Activated T-cell treated with anti-CD3 and anti-CD28 coated beads for 24 hours (primary cell): Measurements from ENCODE around the gene THRA.
A peak's percentile ranks its signal among the peaks of the same experiment; 100 is the strongest.

Experiments
- DNase-seq: peaks from one replicate; pipeline ENCODE4 v3.0.0-alpha.2; 2020; ENCODE audit warnings: low read depth

The THRA gene

DNA sequence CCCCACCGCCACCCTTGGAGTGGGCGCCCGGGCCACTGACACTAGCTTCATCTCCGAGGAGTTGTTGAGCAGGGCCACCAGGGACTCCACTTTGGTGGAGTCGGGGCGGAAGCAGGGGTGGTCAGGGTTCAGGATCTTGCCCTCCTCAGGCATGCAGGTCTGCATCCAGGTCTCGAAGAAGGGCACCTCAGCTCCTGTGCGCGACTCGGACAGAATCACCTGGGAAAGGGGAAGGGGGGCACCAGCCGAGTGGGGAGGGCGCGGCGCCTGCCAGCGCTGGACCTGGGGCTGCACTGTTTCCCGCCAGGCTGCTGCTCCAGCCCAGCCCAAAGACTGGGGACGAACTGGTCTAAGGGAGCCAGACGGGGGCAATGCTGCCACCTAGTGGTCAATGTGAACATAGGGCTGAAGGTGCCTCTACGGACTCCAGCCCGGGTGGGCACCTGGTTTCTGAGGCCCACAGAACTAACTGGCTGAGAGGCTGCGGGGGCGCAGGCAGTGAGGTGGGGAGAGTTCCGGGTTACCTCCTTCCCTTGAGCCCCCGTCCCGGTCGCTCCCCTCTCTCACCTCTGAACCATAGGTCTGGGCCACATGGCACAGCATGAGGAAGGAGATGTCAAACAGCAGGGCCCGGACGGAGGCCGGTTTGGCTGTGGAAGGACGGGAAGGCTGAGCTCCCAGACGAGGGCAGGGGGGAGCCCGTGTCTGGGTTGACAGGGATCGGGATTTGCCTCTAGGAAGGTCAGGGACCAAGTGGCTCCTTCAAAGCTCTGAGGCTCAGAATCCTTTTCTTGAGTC, 35.8 kb upstream of the THRA start:
- peak; percentile 59 for DNase-seq

DNA sequence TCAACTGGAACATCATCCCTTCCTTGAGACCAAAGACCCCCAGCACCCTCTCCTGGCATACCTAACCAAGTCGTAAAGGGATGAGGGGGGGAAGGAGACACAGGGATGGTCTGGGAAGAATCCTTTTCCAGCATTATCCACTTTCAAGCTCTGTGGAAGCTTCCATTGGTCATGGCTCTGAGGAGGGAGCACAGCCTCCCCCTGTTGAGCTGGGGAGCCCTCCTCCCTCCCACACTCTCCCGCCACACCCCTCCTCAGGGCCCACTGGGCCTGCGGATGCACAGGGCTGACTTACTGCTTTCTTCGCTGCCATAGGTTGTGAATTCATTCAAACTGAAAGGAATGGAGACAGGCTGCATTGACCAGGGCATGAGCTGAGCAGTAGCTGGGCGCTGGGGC, 35.2 kb upstream of the THRA start:
- DNase-seq, result no peak

DNA sequence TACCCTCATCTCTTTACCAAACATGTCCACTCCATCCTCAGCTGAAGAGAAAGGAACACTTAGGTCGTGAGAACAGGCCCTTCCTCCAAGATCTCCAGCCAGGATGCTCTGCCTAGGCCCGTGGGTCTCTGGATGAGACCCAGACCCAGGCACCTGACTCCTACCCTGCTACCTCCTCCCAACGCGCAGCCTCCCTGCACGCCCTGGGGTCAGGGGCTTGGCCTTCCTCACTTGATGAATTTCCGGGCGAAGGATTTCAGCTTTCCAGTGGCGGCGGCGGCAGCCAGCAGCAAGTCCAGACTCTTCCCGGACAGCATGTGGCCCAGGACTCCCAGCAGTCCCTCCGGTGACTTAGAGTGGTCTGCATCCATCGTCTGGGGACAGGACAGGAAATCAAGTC, 34.2 kb upstream of the THRA start:
- DNase-seq, result no peak

DNA sequence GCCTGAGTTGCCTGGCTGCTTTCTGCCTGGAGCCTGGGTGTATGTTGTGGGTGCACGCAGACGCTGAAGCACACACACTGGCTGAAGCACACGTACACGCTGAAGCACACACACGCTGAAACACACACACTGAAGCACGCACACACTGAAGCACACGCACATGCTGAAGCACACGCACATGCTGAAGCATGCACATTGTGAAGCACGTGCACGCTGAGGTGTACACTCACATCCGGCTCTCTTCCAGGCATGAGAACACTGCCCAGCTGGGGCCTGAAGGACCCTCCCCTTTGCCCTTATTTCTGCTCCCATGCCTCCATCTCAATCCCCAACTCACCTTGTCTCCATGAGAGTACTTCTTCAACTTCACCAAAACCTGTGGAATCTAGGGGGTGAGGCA, 31.1 kb upstream of the THRA start:
- no peak for DNase-seq

DNA sequence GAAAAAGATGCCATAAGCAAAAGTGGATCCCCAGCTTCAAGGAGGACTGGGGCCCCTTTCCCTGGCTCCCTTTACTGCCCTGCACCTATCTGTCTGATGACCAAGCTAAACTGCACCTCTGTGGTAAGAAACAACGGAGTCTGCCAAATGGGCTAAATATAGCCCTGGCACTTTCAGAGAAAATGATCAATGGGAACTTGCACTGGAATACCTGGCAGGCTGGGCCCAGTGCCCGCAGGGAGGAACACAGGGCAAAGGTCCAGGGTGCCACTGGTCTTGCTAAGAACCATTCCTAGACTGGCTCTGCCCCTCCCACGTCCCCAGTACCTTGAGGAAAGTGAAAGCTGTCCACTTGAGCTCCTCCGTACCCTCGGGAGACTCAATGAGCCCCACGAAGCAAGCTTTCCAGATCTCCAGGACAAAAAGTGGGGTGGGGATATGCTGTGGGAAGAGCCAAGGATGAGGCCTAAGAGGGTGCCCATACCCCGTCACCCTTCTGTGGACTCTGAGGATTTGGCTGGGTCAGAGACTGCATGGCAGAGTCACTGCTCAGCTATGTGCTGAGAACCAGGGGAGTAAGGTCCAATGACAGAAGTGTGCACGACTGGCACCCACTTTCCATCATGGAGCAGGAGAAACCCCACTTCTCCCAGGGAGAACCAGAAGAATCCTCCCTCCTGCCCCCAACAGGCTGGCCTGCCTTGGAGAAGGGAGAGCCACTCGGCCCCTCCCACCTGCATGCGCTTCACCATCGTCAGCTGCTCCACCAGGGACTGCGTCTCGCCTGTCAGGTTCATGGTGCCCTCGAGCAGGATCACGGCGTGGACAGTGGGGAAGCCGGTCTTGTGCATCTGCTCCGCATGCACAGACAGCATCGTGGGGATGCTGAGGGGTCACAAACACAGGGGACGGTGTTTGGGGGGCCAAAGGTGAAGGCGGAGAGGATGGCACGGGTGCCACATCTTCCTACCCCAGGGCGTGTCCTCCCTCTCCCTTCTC, 30.1 kb upstream of the THRA start:
- no peak for DNase-seq

DNA sequence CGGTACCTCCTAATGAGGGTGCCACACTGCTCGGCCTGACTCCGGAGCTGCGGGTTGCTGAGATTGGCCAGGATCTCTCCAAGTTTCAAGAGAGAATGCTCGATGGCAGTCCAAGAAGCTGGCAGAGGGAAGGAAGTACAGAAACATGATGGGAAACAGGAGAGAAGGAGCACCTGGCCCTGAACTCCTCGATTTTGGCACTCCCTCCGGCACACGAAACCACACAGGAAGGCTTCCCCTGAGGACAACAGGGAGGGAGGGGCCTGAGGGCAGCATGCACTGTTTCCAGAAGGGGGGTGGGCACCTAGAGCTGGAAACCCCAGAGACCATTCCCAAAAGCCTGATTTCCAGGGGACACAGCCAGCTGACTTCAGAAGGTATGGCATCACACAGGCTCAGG, 29.4 kb upstream of the THRA start:
- DNase-seq, result no peak

DNA sequence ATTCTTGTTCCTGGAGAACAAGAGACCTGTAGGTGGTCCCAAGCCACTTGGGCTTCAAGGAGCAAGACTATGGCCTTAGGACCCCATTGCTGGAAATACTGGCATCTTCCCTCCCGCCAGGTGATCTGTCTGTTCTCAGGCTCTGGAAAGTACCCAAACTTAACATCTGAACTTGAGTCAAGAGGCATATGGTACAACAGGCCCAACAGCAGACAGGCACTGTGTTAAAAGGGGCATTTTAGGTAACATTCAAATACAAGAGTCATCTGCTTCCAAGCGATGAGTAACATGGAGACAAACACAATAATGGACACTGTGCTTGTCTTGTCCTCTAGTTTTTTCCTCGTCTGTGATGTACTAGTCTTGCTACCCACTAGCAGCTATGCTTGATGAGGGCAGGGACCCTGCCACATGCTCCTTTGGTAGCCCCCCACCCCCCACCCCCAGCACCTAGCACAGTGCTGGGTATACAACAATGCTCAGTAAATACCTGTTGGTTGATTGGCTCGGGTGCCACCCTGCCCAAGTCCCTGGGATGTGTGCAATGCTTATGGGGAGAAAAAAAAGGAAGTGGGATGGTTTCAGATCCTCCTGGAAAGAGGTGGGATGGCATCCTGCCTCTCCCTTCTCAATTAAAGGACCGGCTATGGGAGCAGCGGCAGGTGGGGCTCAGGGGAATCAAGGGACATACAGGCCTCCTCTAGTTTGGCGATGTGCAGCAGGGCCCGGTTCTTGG, 28.2 kb upstream of the THRA start:
- DNase-seq, result no peak

DNA sequence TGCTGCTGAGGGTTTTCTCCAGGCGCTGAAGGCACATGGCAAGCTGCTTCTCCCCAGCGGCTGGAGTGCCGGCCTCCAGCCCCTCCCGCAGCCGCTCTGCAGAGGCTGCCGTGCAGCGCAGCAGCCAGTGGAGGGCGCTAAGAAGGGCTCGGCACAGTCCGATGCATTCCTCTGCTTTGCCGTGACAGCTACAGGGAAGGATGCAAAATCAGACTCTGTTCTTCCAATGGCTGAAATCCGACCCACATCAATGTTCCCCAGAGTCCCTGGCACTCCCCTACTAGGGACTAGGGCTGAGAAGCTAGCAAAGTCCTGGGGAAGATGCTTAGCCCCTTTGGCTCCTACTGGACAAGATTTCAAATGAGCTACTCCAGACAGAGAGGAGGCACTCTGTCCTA, 27.6 kb upstream of the THRA start:
- no peak for DNase-seq

DNA sequence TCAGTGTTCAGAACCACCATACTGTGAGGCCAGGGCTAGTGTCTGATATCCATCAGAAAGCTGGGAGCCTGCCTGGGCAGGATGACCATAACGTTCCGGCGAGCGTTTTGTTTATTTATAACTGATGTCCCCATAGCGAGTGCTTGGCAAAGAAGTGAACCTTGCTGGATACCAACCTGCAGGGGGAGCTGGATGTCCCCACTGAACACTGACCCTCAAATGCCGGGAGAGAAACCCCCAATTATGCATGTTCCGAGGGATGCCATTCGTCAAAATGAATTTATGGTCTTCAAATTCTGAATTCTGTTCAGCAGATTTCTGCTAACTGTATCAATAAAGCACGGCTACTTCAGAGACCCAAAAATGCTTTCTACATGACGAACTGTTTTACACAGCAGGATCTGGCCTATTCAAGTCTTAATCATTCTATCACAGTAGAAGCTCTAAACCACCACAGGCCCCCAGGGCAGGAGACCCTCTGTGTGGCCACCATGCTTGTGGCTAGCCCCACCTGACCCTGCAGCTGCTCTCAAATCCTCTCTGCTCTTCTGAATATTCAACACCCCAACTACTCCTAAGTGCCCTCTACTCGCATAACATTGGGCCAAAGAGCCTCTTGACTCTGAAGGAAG, 23.8 kb upstream of the THRA start:
- no peak for DNase-seq

DNA sequence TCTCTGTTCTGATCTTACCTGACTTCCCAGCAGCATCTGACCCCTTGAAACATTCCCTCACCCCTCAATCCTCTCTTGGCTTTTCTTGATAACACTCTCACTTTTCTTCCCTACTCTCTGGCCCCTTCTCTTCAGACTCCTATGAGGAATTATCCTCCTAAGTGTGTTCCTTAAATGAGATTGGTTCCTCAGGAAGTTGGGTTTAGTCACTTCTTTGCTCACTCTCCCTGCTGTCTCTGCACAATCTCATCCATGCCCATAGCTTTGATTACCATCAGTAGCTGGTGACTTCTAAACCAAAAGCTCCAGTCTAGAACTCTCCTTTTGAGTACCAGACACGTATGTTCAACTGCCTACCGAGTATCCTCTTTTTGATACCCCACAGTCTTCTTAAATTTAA, 21.6 kb upstream of the THRA start:
- no peak for DNase-seq

DNA sequence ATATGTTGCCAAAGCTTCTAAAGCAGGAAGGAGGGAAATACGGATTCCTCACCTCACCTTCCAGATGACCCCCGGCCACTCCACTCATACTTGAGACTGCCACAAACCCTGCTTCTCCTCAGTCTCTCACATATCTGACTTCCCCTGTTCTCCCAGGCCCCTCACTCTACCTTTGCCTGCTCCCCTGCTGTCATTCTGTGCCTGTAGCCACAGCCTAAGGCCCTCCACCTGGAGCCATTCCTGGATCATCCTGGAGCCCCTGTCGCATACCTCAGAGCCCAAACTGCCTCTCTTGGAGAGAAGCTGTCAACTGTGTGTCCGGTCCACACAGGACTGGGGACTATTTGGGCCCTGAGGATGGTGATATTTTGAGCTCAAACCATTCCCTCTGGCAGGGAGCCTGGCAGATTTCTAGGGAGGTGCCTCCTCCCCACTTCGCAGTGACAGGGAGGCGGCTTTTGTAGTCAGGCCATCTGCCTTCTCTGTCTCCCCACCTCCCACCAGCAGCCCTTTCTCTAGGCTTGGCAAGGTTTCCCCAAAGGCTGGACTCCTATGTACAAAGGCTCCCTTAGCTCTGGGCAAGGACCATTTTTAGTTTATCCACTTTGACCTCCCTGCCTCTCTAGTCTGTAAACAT, 6.3 kb upstream of the THRA start:
- DNase-seq, result no peak

DNA sequence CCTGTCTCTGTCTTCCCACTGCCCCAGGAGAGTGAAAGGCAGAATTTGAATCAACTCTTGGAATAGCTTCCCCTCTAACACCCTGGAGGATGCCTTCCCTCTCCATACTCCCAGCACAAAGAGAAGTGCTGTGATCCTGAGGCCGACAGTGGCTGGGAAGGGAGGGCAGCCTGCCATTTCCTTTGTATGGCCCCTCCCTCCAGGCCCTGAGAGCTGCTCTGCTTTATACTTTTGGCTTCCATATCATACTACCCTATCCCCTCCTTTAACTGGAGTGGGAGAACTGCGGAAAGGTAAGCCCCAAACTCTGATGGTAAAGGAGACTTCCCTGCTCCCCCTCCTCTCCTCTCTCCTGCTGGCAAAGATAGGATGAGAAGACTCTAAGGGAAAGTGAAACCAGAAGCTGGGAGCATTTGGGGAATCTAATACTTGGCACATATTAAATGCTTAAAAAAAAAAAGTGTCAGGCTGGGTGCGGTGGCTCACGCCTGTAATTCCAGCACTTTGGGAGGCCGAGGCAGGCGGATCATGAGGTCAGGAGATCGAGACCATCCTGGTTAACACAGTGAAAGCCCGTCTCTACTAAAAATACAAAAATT, 4.5 kb upstream of the THRA start:
- no peak for DNase-seq

DNA sequence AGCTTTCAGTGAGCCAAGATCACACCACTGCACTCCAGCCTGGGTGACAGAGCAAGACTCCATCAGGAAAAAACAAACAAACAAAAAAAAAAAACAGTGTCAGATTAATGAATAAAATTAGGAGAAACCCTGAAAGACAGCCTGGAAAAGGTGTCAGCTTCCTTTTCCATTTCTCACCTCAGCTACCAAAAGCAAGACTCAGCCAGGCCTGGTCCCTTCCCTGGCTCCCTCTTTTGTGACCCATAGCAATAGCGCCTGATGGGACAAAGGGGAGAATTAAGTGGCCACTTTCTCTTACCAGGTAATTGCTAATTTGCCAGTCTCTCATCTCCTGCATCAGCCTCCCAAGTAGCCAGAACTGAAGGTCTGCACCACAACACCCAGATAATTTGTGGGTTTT, 3.9 kb upstream of the THRA start:
- DNase-seq, result no peak

DNA sequence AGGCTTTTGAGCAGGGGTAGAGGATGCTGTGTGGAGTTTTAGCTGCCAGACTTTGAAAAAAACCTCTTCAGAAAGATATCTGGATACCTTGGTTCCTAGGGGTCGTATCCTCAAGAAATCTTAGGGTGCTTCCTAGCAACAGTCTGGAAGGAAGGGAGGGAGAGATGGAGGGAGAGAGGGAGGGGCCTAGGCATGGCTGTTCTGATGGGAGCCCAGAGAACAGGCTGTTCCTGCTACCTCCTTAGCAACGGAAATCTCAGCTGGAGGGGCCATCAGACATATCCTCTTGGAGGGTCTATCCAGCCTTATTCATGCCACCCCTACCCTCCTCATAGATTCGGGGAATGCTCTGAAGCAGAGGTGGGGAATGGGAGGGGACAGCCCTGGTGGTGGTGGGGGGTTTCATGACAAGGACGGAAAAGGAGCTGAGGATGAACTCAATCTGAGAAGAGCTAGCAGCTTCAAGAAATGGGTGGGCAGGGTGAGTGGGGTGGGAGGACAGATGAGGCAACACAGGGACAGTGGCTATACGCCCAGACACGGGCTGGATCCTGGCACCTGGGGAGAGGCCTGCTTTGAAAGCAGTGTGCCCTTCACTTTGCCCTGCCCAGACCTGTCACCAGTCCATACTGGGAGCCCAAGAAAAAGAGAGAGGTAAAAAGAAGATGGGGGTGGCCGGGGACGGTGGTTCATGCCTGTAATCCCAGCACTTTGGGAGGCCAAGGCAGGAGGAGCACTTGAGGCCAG, 2.9 kb upstream of the THRA start:
- DNase-seq, result no peak

DNA sequence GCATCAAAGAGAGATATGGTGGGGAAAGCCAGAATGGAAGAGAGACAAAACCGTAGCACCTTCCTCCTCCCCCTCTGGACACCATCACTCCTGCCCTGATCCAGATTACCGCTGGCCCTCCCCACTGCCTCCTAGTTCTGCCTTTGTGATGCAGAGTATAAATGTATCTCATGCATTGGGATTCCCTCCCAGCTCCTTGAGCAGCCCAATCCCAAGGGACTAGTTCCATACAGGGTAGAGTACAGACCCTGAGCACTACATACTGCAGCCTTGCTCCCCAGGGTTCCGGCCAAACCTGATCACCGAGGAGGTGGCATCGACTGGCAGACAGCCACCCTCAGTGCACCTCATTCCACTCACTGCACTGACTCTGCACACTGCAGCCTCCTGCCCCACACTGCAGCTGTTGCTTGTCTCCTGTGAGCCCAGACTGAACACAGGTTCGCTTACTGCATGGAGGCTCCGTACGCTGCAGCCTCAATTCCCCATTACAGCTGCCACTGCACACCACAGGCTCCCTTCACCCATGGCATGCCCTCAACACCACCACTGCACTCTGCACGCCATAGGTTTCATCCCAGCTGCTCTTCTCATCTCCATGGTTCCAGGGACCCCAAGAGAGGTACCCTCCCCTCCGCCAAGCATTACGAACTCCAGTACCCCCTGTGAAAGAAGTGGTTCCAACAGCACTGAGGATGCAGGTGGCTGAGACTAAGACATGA, 1.7 kb upstream of the THRA start:
- DNase-seq, result no peak

DNA sequence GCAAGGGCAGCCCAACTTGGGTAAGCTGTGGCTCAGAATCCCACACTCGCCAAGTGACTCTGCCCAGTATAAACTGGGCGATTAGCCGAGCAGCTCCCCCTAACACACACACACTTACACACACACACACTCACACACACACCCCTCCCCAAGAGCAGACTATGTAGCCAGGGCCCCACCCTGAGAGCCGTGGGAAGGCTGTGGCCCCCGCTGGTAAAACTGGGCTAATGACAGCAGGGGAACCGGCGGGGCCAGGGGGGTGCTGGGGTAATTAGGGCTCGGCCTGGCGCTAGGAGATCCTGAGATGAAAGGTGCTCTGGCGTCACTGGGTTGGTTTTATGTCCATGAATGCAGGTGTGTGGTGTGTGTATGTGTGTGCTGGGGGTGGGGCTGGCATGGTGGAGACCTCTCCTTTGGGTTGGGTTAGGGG, 1.1 kb upstream of the THRA start:
- no peak for DNase-seq

DNA sequence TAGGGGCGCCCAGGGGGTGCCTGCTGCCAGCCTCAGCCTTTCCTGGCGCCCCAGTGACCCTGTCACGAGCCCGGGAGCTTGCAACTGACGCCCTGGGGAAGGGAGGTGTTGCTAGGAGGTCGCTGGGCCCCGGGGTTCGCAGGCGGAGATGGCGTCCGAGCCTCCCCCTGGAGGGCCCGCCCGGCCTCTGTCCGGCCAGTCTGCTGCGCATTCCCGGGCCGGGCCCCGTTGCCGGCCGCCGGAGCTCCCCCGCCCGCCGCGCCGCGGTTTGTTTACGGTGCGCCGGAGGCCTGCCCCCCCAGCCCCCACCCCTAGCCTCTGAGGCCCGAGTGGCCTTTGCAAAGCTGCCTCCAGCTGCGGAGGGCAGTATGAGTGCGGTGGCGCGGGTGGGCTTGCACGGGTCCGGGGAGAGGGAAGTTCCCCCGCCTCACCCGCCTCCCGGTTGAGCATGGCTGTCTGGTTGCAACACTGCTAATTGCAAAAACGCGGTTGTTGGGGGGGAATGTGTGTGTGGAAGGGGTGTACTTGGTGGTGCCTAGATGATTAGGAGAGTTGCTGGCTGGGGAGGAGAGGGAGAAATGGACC, 514 bp downstream of the THRA start:
- DNase-seq, result no peak

DNA sequence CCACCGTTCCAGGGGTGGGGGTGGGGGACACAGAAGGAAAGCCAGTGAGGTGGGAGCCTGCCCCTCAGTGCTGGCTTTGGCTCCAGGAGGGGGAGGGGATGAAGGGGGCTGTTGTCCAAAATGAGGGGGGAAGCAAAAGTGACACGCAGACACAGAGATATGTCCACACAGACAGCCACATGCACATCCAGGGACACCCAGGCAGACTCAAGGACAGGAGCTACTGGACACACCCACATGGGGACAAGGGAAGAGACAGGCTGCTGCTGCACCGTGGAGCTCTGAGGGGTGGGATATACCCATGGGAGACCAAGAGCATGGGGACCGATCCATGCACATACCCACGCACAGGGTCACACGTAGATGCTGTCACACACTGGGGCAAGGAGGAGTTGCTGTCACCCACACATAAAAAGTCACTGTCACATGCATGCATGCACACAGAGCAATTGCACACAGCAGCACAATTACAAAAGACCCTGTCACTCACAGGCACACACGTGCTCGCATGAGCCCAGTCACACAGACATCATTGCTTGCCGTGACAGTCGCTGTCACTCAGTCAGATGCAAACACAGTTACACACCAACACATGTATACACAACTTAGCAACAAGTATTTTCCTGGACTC, 1.3 kb downstream of the THRA start:
- no peak for DNase-seq
